Motor neuron (in vitro differentiated cells): ENCODE measurements around the gene VWA5A. TPM values are rescaled to one million over a fixed set of nuclear protein-coding genes. Genes with fewer than 3 reads are reported as not detected.
A peak's percentile ranks its signal among the peaks of the same experiment; 100 is the strongest.

Experiments
- ATAC-seq, 8 experiments: fragments of 200-7000 bp; cut with Tn5 transposase; replicated peaks in 6 of 8; 2 replicates each; pipeline ENCODE4 v1.8.0; 2021; ENCODE audit warnings: mild to moderate bottlenecking in 8 of 8, moderate library complexity in 8 of 8
- H3K27ac ChIP-seq, 2 donors: fragments of 250-450 bp; sonication (Bioruptor Pico); 2 replicates each; pipeline ENCODE4 v1.9.0; 2021; ENCODE audit warnings: antibody characterized with exemption in 2 of 2, mild to moderate bottlenecking in 2 of 2, moderate library complexity in 1 of 2
- H3K4me1 ChIP-seq, 2 donors: fragments of 250-450 bp; sonication (Bioruptor Pico); replicated peaks in 1 of 2; 2 replicates each; pipeline ENCODE4 v1.6.1; 2021; ENCODE audit warnings: antibody characterized with exemption in 2 of 2, mild to moderate bottlenecking in 2 of 2, moderate library complexity in 1 of 2
- H3K4me3 ChIP-seq, 5 donors: fragments of 250-450 bp; sonication (Bioruptor Pico); 2 replicates each; pipeline ENCODE4 v1.9.0; 2021; ENCODE audit warnings: antibody characterized with exemption in 5 of 5, mild to moderate bottlenecking in 5 of 5, moderate library complexity in 4 of 5
- WGBS, 10 experiments: fragments of 450-650 bp; shearing (Covaris generic); methylation state at CpG; one replicate each; pipeline ENCODE4 v1.0.0; 2022; 5-methylcytosine and 5-hydroxymethylcytosine counted together
- in situ Hi-C, 9 experiments: fragments of 400-800 bp; cut with MboI; loops; one replicate each; pipeline ENCODE4 v1.15.0; 2021; ENCODE audit warnings: low sequenced_read_pairs in 9 of 9, low pct_unique_long_range_greater_than_20kb in 2 of 9; ENCODE audit not compliant: unreplicated experiment in 9 of 9
- total RNA-seq, 8 experiments: library from RNA; unstranded; fragments of 300-600 nt; gene quantifications; 2 replicates each; pipeline versions ENCODE4 v1.2.3 to v1.2.4, GENCODE V29; 2022

VWA5A gene
- total RNA-seq, 8 experiments from 2014 or later: 7.0 to 34.7 (median 15.4) TPM

DNA sequence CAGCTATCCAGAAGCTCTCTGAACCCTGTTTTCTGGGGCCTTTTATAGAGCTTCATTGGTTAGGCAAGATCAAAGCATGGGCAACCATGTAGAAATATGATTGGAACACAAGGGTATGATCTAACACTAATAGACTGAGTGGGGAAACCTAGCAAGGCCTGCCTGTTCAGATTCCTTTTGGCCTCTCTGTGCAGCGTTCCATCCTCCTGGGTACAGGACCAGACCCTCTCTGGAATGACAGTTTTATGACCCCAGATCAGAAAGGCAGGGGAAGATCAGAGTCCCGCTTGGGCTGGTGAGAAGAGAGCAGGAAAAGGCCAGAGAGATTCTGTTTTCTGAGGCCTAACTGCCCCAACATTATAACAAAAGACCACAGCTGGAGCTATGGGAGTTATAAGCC lies 36.7 kb upstream of the VWA5A start:
- in situ Hi-C loops: loop anchor here in 2 of 9 experiments (25.0 kb wide), 2 partner anchors 109 to 509 kb away; partner anchors contain the start of gene OR10D3 (in 1 of the 2)
- WGBS, 10 experiments: 51 to 100% (median 83%) methylated on average over 1 to 2 of the region's 2 CpGs; no CpG with 5 or more reads in 1 of the 10 experiments
- Histone ChIP-seq H3K4me3 (no peak overlapping the region), H3K27ac (no peak overlapping the region), H3K4me1 (no peaks in the 10 kb centered on the region)
- no peak for ATAC-seq

DNA sequence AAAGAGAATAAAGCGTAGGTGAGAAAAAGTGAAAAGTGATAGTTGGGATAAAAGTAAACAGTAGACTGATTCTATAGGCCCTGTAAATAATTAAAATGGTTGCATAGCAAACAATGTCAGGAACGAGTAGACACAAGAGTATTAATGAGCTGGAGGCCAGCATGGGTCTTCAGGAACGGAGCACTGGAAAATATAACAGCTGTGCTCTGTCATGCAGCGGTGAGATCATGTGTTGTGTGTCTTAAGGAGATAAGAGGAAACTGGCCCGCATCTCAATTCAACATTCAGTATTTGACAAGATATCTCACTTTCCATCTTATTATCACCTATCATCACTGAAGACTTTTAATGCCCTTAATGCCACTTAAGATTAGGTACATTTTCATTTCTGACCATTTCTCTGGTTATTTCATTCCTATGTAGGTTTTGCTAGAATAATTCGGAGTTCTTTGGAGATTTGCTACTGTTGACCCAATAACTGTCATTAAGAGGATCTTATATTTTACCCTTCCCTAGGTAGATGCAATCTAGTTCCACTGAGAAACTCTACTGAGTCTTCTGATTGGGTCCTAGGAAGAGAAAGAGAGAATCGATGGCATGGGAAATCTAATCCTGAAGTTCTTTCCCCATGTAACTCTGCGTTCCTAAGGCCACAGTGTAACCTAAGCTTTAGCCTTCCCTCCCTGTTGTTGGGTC lies 35.5 kb upstream of the VWA5A start:
- H3K27ac ChIP-seq: no peak overlapping the region
- no peak overlapping the region for H3K4me3 ChIP-seq
- 52 to 100% (median 77%) methylated on average over 1 to 8 of the region's 8 CpGs for WGBS, 10 experiments
- in situ Hi-C loops: loop anchor here in 2 of 9 experiments (25.0 kb wide), 2 partner anchors 108 to 508 kb away; partner anchors contain the start of gene OR10D3 (in 1 of the 2)
- peak in 1 of 8 experiments; percentile 72 for ATAC-seq
- no peaks in the 10 kb centered on the region for H3K4me1 ChIP-seq

DNA sequence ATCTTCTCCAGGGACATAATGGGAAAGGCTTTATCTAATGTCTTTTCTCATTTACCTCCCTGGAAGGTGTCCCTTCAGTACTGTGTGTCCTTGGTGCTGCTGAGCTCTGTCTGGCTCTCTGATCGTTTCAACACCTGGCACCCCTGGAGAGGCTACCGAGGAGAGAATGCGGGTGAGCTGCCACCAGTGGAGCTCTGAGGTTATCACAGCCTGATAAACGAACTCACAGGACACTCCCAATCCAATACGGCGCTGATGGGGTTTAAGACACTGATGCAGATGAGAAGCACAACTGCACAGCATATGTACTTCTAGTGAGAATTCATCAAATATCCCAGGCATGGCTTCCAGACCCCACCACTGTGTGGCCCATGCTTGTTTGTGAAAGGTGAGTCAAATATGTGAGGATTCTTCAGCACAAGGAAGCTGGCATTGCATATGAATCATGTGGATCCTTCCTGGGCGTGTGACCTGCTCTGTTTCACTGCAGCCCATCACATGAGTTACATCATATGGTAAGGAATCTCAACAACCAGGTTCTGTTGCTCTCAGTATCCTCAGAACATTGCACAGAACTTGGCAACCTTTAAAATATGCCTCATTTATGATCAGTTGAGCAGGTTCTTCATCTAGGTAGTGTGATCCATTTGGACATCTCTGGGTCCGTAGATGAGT lies 34.8 kb upstream of the VWA5A start:
- WGBS, 10 experiments: 27 to 94% (median 78%) methylated on average over 2 to 6 of the region's 8 CpGs; no CpG with 5 or more reads in 4 of the 10 experiments
- in situ Hi-C loops: loop anchor here in 2 of 9 experiments (25.0 kb wide), 2 partner anchors 107 to 507 kb away; partner anchors contain the start of gene OR10D3 (in 1 of the 2)
- ATAC-seq: peak in 6 of 8 experiments; percentile 18 to 54 (median 42)
- Histone ChIP-seq H3K4me3 (no peak overlapping the region), H3K27ac (no peak overlapping the region), H3K4me1 (peaks cover under 1 to 4% of the 10 kb centered on the region in 2 donors)

DNA sequence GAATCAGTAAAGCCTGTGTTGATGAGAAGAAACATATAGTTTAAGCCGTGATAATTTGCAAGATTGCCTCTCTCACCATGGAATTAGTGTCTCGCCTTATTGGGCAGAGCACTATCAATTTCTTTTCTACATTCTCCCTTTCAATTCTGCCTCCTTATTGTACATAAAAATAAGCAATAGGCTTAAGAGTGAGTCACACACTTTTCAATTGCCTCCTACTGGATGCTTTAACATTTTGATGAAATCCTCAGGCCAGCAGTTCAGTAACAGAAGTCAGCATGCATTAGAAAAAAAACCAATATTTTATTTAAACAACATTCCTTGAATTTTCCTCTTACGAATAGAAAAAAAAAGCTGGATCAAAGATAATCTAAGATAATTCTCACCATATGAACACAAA lies 33.8 kb upstream of the VWA5A start:
- peak in 4 of 8 experiments; percentile 55 to 82 (median 58) for ATAC-seq
- Histone ChIP-seq H3K4me1 (peaks cover 4 to 13% of the 10 kb centered on the region in 2 donors), H3K4me3 (no peak overlapping the region), H3K27ac (no peak overlapping the region)
- WGBS, 10 experiments: 4 to 89% (median 61%) methylated on average over 1 to 3 of the region's 3 CpGs; no CpG with 5 or more reads in 1 of the 10 experiments
- in situ Hi-C loops: loop anchor here in 2 of 9 experiments (25.0 kb wide), 2 partner anchors 106 to 506 kb away; partner anchors contain the start of gene OR10D3 (in 1 of the 2)

DNA sequence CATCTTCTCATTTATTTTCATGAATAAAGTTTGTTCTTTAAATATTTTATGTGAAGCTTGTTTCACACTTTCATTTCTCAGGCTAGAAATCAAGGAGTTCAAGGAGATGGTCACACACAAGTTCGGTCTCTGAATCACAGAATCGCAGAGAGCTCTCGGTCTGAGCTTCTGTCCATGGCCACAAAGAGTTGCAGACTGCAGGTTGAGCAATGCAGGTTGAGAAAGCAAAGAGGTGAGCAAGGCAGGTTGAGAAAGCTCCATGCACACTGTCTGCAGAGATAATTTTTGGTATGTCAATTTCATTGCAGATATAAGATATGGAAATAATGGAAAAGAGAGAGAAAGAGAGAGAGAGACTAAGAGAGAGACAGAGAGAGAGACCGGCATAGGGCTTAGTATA lies 32.9 kb upstream of the VWA5A start:
- Histone ChIP-seq H3K4me1 (peaks cover 4 to 19% of the 10 kb centered on the region in 2 donors), H3K27ac (no peak overlapping the region), H3K4me3 (no peak overlapping the region)
- WGBS, 10 experiments: 39 to 100% (median 83%) methylated on average over 1 to 4 of the region's 4 CpGs
- in situ Hi-C loops: loop anchor here in 2 of 9 experiments (25.0 kb wide), 2 partner anchors 105 to 505 kb away; partner anchors contain the start of gene OR10D3 (in 1 of the 2)
- ATAC-seq: peak in 1 of 8 experiments; percentile 23

DNA sequence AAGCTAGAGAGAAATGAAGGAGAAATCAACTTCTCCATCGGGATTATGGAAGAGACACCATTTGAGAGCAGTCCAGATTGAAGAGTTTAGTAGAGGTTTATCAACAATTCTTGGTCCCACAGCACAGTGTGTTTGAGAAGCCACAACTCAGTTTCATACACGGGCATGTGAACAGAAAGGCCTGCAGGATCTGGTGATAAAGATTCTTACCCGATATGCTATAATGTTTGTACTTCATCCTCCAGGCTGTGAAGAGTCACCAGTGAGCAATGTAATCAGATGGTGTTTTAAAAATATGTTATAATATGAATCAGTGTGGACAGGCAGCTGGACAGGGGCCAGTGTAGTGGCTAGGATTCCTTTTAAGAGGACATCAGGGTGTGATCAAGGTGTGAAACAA lies 29.7 kb upstream of the VWA5A start:
- in situ Hi-C loops: loop anchor here in 2 of 9 experiments (25.0 kb wide), 2 partner anchors 102 to 502 kb away; partner anchors contain the start of gene OR10D3 (in 1 of the 2)
- no peak for ATAC-seq
- 0 to 100% (median 76%) methylated on average over 1 to 3 of the region's 3 CpGs; no CpG with 5 or more reads in 1 of the 10 experiments for WGBS, 10 experiments
- Histone ChIP-seq H3K27ac (peak overlapping the region in 1 of 2 donors; percentile 63), H3K4me1 (peaks cover 4 to 19% of the 10 kb centered on the region in 2 donors), H3K4me3 (peak overlapping the region in 1 of 5 donors; percentile 23)

DNA sequence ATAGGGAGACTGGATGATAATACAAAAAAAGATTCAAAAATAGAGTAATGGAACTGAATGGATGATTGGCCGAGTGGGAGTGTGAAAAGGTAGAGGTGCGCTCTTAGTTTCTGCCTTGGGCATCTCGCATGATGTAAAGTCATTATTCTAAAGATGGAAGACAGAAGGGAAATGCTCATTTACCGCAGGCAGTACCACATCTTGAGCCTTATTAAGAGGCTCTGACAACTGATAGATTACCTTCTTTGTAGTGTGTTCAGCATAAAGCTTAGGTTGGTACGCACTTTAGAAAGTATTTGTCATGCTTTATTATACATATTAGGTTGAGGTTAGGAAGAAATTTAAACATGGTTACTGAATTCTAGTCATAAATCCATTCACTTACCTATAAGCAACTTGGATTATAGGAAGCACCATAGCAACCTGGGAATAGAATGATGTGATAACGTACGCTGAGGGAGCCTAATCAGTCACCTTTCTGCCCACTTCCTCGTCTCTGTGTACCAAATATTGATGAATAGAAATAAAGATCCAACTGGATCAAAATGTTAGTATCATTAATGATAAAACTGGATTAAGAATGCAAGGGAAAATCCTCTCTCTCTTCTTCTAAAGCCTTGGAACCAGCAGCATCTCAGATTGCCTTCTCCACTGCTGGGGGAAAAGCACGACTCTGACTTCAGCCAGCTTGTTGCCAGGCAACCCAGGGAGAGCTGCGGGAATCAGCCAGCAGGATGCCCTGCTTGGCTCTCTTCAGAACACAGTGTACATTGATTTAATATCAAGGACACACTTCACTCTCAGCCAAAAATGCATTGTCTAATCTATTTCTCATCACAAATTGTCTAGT lies 29.0 kb upstream of the VWA5A start:
- peaks cover 4 to 19% of the 10 kb centered on the region in 2 donors for H3K4me1 ChIP-seq
- in situ Hi-C loops: loop anchor here in 2 of 9 experiments (25.0 kb wide), 2 partner anchors 101 to 501 kb away; partner anchors contain the start of gene OR10D3 (in 1 of the 2)
- peak in 5 of 8 experiments; percentile 99 to 100 (median 100) for ATAC-seq
- peak overlapping the region in 1 of 2 donors; percentile 63 for H3K27ac ChIP-seq
- 0 to 62% (median 38%) methylated on average over 1 to 10 of the region's 10 CpGs for WGBS, 10 experiments
- H3K4me3 ChIP-seq: peak overlapping the region in 3 of 5 donors; percentile 11 to 23 (median 19)

DNA sequence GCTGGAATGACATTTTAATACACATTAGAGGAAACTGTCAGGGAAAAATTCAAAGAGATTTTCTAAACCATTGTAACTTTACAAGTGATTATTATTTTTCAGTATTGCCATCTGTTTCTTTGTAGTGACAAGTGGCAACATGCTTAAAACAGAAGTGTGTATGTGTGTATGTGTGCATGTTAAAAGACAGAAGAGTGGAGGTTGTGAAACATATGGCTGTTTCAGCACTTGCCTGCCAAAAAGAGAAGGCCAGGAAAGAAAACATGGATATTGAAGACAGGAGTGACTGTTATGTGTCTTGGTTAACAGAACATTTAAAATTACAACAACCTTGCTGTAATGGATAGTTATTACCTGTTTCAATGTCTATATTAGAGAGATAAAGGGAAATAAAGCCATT lies 24.3 kb upstream of the VWA5A start:
- ATAC-seq: no peak
- in situ Hi-C loops: loop anchor here in 2 of 9 experiments (25.0 kb wide), 2 partner anchors 96 to 496 kb away; partner anchors contain the start of gene OR10D3 (in 1 of the 2)
- Histone ChIP-seq H3K27ac (no peak overlapping the region), H3K4me3 (no peak overlapping the region), H3K4me1 (peaks cover 0 to 10% of the 10 kb centered on the region in 2 donors)

DNA sequence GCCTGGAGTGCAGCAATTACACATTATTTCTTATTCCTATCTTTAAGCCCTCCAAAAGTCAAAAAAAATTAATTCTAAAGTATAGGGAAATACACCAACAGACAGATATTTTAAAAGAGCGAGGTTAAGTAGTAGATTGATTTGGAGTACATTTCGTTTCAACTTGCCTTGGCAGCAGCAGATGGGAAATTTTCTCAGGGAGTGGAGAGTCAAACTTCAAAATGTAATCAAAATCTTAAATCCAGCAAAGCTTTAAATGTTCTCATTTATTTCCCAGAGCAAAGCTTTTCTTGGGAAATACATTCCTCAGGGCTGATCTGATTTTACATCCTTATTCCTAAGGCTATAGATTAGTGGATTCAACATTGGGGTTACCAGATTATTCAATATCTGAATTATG lies 21.9 kb upstream of the VWA5A start:
- H3K4me1 ChIP-seq: no peaks in the 10 kb centered on the region
- H3K27ac ChIP-seq: no peak overlapping the region
- no peak overlapping the region for H3K4me3 ChIP-seq
- in situ Hi-C loops: loop anchor here in 2 of 9 experiments (25.0 kb wide), 2 partner anchors 94 to 494 kb away; partner anchors contain the start of gene OR10D3 (in 1 of the 2)
- ATAC-seq: no peak
- 20 to 100% (median 80%) methylated on average over 1 to 2 of the region's 2 CpGs; no CpG with 5 or more reads in 1 of the 10 experiments for WGBS, 10 experiments

DNA sequence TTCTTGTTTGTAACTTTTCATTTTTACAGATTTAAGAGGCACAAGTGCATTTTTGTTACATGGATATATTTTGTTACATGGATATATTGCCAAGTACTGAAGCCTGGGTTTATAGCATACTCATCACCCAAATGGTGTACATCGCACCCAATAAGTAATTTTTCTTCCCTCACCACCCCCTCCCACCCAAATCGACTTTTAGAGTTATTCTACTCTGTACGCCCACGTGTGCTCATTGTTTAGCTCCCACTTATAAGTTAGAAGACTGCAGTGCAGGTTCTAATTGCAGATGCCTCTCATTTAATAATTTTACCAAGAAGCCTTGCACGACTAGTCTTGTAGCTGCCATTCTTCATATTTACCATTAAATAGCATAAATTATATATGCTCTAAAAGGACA lies 20.5 kb upstream of the VWA5A start:
- H3K27ac ChIP-seq: no peak overlapping the region
- WGBS, 10 experiments: 0 to 76% (median 56%) methylated on average over 1 to 5 of the region's 5 CpGs; no CpG with 5 or more reads in 1 of the 10 experiments
- in situ Hi-C loops: loop anchor here in 2 of 9 experiments (25.0 kb wide), 2 partner anchors 93 to 493 kb away; partner anchors contain the start of gene OR10D3 (in 1 of the 2)
- ATAC-seq: no peak
- no peak overlapping the region for H3K4me3 ChIP-seq
- H3K4me1 ChIP-seq: no peaks in the 10 kb centered on the region

DNA sequence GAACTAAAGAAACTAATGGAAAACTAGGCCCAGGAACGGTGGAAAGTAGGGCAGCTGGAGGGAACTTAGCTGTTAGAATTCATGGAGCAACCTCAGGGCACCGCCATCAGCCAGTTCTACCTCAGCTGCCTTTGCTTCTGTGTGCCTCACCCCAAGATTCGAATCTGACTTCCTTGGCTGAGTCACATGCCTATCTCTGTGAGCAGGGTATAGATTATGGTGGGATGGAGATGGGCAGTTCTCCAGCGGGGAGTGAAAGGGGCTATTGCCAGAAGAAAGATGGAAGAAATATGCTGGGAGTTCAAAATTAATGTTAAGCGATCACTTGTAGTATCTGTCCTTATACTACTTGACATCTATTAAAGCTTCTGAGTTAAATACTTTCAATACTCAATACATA lies 18.9 kb upstream of the VWA5A start:
- no peak for ATAC-seq
- no peak overlapping the region for H3K27ac ChIP-seq
- no peaks in the 10 kb centered on the region for H3K4me1 ChIP-seq
- in situ Hi-C loops: loop anchor here in 2 of 9 experiments (25.0 kb wide), 2 partner anchors 91 to 491 kb away; partner anchors contain the start of gene OR10D3 (in 1 of the 2)
- no peak overlapping the region for H3K4me3 ChIP-seq
- 24 to 88% (median 70%) methylated on average over 2 to 5 of the region's 5 CpGs; no CpG with 5 or more reads in 1 of the 10 experiments for WGBS, 10 experiments

DNA sequence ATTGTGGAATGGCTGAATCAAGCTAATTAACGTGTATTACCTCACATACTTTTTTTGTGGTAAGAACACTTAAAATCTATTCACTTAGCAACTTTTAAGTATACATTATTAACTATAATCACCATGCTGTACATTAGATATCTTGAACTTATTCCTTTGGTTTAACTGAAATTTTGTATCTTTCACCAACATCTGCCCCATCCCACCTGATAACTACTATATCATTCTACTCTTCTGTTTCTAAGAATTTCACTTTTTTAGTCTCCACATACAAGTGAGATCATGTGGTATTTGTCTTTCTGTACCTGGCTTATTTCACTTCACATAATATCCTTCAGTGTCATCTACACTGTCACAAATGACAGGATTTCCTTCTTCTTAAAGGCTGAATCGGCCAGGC lies 17.1 kb upstream of the VWA5A start:
- WGBS, 10 experiments: 9 to 86% (median 79%) methylated on average over 1 to 2 of the region's 2 CpGs; no CpG with 5 or more reads in 1 of the 10 experiments
- in situ Hi-C loops: loop anchor here in 2 of 9 experiments (25.0 kb wide), 2 partner anchors 89 to 489 kb away; partner anchors contain the start of gene OR10D3 (in 1 of the 2)
- no peak overlapping the region for H3K27ac ChIP-seq
- no peak for ATAC-seq
- H3K4me1 ChIP-seq: no peaks in the 10 kb centered on the region
- H3K4me3 ChIP-seq: no peak overlapping the region
